ENCODE measurements around the gene KCTD10.

- TF ChIP-seq REST (IDR thresholded peaks at IDR 0.05; ENCODE audit: insufficient read depth in 1 of 2, low read depth in 2 of 2, low read length in 2 of 2): no peak
- no peak for TF ChIP-seq POLR2AphosphoS5 (IDR thresholded peaks at IDR 0.05; ENCODE audit: low read depth, low read length)
- TF ChIP-seq TAF1 (IDR thresholded peaks at IDR 0.05; ENCODE audit: borderline replicate concordance, insufficient read depth, low read length): no peak
- TF ChIP-seq SIN3A (IDR thresholded peaks at IDR 0.05; ENCODE audit: borderline replicate concordance, insufficient read depth, low read length): no peak
- no peak for TF ChIP-seq FOXP2 (optimal IDR thresholded peaks at IDR 0.05; ENCODE audit: borderline replicate concordance, extremely low read depth, extremely low read length, insufficient read depth)
Observed at GRCh38 chr12:109519787-109520186, 42.7 kb upstream of the KCTD10 start.

All from PFSK-1 (cell line).